GM18867 (cell line): ENCODE data around the gene COL5A1.
"Not testable (repeated sequence)": the region's sequence is repeated elsewhere in the genome, so short reads cannot be mapped to it uniquely, and the experiment has no call there.

ENCODE experiments used
- ATAC-seq: cut with Tn5 transposase; IDR thresholded peaks from one replicate; pipeline ENCODE4 v1.9.1; 2021; ENCODE audit warnings: mild to moderate bottlenecking, moderate library complexity; ENCODE audit not compliant: unreplicated experiment

Gene COL5A1

GRCh38 chr9:134655586-134656333 lies 14.2 kb downstream of the COL5A1 start:
- no peak for ATAC-seq

DNA sequence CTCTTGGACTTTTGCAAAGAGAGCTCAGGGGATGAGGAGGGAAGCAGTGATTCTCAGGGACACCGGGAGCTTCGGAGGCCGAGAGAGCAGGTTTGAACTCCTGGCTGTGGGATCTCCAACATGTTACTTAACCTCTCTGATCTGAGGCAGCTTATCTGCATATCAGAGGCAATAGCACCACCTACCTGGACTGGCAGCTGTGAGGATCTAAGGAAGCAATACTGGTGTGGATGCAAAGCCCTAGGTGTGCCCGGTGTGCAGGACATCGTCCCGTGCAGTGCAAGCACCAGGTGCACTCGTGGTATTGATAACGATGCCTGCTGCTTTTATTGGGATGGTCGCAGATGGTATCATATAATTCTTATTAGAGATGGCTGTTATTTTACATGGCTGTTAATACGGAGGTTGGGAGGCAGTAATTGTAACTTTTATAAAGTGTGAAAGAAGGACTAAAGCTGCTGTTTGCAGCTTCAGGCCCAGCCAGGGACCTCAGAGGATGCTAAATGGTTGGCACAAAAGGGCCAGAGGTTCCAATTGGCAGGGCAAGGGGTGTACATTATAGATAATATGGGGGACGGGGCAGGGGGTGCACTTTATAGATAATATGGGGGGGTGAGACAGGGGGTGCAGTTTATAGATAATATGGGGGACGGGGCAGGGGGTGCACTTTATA lies 14.9 kb downstream of the COL5A1 start:
- ATAC-seq: no peak

DNA sequence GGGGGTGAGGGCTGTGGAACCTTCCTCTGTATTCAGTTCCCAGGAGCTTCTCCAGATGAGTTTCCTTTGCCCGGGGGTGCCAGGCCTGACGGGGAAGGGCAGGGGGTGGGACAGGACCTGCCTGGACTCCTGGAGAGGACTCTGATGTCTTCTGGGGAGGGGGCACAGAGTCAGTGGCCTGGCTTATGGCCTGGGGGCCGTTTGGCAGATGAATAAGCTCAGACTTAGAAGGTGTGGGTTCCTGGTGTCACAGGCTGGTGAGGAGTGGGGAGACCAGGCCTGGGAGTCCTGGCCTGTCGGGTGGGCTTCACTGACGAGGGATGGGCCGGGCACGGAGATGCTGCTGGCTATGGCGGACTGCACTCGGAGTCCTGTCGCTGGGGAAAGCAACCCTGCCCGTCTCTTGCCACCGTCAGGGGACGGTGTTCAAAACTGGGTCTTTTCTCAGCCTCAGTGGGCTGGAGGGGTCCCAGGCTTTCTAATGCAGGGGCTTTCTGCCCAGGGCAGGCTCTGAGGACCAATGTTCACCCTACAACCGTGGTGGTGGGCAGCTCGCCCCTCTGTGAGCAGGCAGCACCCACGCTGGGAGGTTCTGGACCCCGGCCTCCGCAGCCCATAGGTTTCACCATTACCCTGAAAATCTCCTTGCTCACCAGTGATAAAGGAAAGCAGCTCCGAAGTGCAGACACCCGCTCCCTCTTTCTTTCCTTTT lies 16.2 kb downstream of the COL5A1 start:
- ATAC-seq: no peak

DNA sequence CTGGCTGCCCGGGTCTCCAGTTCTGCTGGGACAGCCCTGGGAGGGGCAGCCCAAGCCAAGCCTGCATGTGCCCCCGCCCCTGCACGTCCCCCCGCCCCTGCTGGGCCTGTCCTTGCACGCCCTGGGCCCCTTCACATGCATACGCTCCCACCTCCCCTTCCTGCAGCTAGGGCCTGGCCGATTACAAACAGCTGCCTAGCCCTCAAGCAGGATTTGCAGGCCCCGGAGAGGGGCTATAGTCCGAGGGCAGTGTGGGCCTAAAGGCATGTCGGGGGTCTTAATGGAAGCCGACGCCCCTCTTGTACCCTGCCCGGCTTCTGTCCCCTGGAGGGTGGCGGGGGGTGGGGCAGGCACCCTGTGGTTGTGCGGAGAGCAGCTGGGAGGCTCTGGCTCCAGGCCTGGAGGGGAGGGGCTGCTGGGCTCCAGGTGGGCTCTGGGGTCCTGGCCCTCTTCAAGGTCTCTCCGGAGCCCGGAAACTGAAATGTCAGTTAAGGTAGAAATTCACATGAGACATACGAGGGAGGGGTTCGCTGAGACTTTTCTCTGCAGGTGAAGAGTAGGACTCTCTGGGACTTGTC lies 16.9 kb downstream of the COL5A1 start:
- no peak for ATAC-seq

DNA sequence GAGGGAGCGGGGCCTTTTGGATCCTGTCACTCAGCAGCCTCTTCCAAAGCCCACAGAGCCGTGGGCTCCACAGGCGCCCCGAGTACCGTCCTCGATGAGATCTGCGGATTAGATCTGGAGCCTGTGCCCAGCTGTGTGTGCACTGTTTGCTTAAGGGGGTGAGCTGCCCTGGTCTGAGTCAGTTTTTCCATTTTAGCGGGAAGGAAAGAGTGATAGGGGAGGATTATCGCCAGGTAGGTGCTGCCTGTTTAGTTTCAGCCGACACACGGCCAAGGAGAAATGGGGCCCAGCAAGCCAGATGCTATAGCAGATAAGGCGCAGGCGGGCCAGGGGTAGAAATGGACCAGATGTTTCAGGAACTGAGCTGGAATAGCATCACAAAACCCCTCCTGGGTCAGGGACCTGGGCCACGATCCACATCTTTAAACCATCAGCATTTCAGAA lies 18.1 kb downstream of the COL5A1 start:
- ATAC-seq: no peak

- no peak for ATAC-seq
Observed at GRCh38 chr9:134660407-134660806, 18.8 kb downstream of the COL5A1 start.

DNA sequence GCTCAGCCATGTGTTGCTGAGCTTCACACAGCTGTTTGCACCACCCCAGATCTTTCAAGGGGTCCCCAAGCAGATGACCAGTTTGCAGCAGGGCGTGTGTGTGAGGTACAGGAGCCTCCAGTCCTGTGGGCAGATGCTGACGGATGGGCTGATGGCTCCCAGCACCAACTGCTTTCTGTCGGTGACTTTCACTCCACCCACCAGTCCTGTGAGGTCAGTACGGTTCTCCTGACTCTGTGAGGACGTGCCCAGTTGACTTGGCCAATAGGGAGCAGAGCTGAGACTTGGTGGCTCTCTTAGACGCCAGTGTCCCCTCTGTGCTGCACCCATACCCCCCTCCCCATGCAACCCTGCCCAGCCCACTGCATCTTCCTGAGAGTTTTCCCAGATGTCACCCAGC lies 19.7 kb downstream of the COL5A1 start:
- ATAC-seq: no peak

- no peak for ATAC-seq
Observed at GRCh38 chr9:134661791-134662142, 20.2 kb downstream of the COL5A1 start.

DNA sequence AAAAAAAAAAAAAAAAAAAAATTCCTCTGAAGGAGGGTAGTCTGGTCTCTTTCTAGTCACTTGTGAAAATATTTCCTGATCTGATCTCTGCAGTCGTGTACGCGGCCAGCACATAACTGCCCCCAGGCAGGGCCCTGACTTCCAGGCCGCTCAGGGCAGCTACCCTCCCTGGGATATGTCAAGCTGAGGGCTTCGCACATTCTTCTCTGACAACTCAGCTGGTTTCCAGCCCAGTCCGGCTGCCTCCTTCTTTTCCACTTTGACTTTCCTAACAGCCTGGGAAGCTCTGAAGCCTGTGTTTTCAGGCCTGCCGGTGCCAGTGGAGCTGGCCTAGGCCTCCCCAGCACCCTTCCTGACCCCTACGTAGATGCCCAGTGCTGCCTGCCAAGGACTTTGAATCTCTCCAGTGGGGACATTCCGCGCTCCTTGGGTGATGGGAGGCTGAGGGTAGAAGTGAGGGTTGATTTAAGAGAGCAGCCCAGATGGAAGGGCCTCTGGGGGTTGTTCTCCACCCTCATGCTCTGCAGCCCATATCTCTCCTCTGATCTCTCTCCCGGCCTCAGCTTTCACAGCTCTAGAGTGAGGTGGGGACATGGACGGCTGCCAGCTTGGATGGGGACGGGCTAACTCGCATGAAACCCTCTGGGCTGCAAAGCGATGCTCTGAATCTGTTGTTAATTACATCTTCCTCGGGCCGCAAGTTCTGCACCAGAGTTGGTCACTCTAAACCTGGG lies 20.7 kb downstream of the COL5A1 start:
- no peak for ATAC-seq

GRCh38 chr9:134663084-134663483 lies 21.5 kb downstream of the COL5A1 start:
- no peak for ATAC-seq

DNA sequence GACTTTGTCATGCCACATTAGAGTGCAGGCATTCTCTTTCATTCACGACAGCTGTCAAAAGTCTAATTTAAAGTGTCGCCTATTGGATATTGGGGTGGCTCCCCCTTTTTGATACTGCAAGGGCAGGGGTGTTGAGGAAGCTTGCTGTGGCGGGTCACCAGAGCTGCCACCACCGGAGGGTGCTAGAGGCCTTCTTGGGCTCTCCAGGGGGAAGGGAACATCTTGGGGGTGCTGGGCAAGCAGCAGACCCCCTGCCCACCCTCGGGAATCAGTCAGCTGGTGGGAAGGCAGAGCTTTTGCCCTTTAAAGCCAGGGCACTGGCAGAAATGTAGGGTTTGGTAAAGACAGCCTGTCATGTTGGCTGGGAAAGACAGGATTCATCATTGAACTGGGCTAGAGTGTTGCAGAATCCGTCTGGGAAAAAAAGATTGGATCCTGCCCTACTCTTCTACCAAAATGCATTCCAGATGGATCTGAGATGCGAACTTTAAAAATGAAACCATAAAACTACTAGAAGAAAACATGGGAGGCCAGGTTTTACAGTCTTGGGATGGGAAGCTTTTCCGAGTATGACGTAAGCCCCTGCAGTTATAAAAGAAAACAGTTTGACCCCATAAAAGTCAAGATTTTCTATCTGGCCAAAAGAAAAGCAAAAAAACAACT lies 22.3 kb downstream of the COL5A1 start:
- ATAC-seq: no peak

DNA sequence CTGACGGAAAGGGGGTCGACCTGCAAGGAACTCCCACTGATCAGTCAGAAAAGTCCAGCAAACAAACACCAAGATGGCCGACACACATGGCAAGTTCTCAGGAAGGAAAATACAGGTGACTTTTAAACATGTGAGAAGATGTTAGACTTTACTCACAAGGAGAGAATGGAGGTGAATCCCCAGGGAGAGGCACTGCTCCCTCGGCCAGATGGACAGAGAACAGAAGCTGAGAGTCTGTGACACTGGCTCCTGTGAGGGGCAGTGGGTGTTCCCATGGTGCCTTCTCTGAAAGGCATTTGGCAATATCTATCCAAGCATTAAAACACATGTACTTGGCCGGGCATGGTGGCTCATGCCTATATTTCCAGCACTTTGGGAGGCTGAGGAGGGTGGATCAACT lies 22.8 kb downstream of the COL5A1 start:
- ATAC-seq: no peak

GRCh38 chr9:134666208-134666607 lies 24.6 kb downstream of the COL5A1 start:
- no peak for ATAC-seq

DNA sequence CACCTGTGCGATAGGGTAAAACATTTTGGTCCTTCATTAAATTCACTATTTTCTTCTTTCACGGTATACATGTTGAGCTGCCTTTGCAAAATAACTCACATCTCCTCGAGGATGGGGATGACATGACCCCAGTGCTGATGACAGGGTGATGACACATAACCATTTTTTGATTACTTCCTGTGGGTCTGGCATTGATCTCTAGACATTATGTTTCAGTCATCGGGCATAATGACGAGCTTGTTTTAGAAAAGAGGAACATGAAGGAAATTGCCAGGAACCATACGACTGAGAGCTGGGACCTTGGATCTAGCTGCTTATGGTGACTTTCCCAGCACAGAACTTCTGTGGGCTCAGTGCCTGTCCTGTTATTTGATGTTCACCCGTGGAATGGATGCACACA lies 25.2 kb downstream of the COL5A1 start:
- no peak for ATAC-seq

- ATAC-seq: not testable (repeated sequence)
Observed at GRCh38 chr9:134668977-134669376, 27.4 kb downstream of the COL5A1 start.

GRCh38 chr9:134669399-134669955 lies 27.9 kb downstream of the COL5A1 start:
- ATAC-seq: no peak

GRCh38 chr9:134670042-134670525 lies 28.5 kb downstream of the COL5A1 start:
- ATAC-seq: no peak

DNA sequence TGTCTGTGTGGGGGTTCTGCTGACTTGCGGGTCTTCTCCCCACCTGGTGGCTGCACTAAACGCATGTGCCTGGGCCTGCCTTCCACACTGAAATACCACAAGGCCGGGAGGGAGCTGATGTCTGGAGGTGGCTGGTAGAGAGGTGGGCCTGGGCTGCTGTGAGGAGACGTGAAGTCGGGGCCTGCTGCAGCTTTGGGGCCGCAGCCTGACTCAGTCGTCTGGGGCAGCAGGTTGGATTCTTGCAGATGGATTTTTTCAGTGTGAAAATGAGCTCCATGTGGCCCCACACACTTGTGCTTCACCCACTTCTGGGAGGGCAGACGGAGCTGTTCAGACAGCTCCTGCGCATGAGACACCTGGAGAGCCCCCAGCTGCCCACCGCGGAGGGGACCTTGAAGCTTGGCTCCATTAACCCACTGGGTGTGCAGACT lies 29.3 kb downstream of the COL5A1 start:
- ATAC-seq: no peak

DNA sequence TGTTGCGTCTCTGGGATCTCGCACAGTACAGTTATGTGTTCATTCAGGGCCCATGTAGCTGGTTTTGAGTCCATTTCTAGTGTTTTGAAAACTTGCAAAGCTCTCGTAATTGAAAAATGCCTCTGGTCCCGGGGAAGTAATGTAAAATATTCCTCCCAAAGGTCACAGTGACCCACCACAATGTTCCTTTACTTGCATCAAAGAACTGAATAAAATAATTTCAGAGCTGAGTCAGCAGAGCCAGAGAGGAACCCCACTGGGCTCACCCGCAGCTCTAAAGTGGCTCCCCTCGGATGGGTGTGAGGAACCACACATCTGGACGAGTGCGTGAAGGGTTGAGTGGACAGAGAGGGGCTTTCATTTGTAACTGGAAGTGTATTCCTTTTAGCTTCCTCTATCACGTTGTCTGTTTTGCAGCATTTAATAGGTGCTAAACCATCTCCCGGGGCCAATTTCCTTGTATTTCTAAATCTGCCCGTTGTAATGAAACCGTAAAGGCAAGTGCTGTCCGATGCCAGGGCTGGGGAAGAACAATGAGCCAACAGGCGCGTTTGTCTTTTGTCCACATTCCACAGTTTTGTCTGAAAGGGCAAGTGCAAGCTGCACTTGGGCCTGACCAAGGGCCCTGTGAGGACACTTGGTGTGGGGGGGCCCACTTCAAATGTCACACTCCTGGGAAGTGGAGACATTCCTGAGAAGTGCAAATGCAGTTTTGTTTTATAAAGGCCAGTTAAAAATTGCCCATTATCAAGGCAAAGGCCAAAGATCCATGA lies 29.9 kb downstream of the COL5A1 start:
- ATAC-seq: no peak
